Activated T-cell treated with anti-CD3 and anti-CD28 coated beads, Interleukin-2, amount 50 U/mL, for 4 hours (primary cell): ENCODE measurements around the gene LGI4. TPM values are rescaled to one million over a fixed set of nuclear protein-coding genes. Genes with fewer than 3 reads are reported as not detected.

Experiments used
- ATAC-seq, 2 donors: fragments of 200-7000 bp; cut with Tn5 transposase; one replicate each; pipeline ENCODE4 v1.10.0; 2021
- DNase-seq: peaks from one replicate; pipeline ENCODE4 v3.0.0-alpha.2; 2020
- H3K27me3 Mint-ChIP-seq: one replicate; pipeline ENCODE4 v1.8.0; 2021; ENCODE audit warnings: low read depth, mixed read lengths
- H3K36me3 Mint-ChIP-seq: one replicate; pipeline ENCODE4 v1.8.0; 2022; ENCODE audit warnings: mixed read lengths; ENCODE audit not compliant: insufficient read depth
- H3K4me1 Mint-ChIP-seq: one replicate; pipeline ENCODE4 v1.8.0; 2021; ENCODE audit warnings: low read depth, mixed read lengths
- H3K4me3 Mint-ChIP-seq: one replicate; pipeline ENCODE4 v1.8.0; 2021; ENCODE audit warnings: mild to moderate bottlenecking, moderate library complexity, mixed read lengths
- H3K9me3 Mint-ChIP-seq: one replicate; pipeline ENCODE4 v1.8.0; 2021; ENCODE audit warnings: mixed read lengths
- total RNA-seq, 3 donors: library from RNA; stranded (reverse); gene quantifications; one replicate each; pipeline ENCODE4 v1.2.1, GENCODE V29; 2021

LGI4 gene
- total RNA-seq, 3 donors from 2014 or later, result 0.14 TPM; not detected in 2

GRCh38 chr19:35116072-35116801, 18.6 kb downstream of the LGI4 start:
- ATAC-seq (no peak), DNase-seq (no peak)
- peaks cover 7% of the 10 kb centered on the region for H3K27me3 Mint-ChIP-seq
- H3K4me1 Mint-ChIP-seq, result peaks cover 6% of the 10 kb centered on the region
- no peaks in the 10 kb centered on the region for H3K36me3 Mint-ChIP-seq
- H3K9me3 Mint-ChIP-seq, result no peaks in the 10 kb centered on the region
- no peak overlapping the region for H3K4me3 Mint-ChIP-seq

GRCh38 chr19:35115177-35115951, 19.5 kb downstream of the LGI4 start, which contains the start of gene FXYD3:
TSS of gene FXYD3 (plus strand) at chr19:35115823. CDS start at chr19:35119377, 3,554 bp downstream.
- H3K27me3 Mint-ChIP-seq, result peaks cover 7% of the 10 kb centered on the region
- peaks cover 6% of the 10 kb centered on the region for H3K4me1 Mint-ChIP-seq
- no peak for DNase-seq
- H3K36me3 Mint-ChIP-seq, result no peaks in the 10 kb centered on the region
- ATAC-seq, result no peak
- no peaks in the 10 kb centered on the region for H3K9me3 Mint-ChIP-seq
- H3K4me3 Mint-ChIP-seq, result no peak within 1 kb of the TSS

DNA sequence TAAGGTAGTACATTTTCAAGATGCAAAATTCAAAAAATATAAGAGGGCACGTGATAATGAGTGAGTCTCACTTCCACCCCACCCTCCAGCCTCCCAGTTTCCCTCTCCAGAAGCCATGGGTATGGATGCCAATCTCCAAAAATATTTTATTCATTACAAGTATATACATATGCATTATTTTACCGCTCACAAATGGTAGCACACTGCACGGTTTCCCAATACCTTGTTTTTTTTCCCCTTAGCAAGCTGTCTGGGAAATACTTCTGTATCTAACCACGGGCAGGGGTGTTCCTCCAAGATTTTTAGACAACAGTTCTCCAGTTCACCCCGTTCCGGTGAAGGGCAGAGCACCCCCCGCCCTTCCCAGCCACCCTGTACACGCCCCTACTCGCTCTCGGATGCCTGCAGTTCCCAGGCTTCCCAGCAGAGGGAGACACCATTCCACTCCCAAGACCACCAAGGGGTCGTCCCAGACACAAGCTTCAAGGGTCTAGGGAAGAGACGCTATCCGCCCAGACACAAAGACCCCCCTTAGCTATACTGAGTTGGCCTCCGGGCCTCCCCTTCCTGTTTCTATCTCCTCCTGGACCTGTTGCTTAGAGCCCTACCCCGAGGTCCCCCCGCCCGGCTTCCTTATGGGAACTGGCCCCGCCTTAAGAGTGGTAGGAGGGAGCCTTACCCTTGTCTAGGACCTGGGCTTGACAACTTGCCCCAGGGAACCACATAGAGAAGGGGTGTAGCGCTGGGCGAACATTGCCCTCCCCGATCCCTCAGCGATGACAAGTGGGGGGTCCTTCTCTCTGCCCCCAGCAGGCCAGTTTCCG, 20.3 kb downstream of the LGI4 start:
- no peak overlapping the region for H3K4me3 Mint-ChIP-seq
- peaks cover 7% of the 10 kb centered on the region for H3K27me3 Mint-ChIP-seq
- ATAC-seq (peak; percentile 83 to 89), DNase-seq (peak; percentile 66)
- H3K4me1 Mint-ChIP-seq, result peaks cover 6% of the 10 kb centered on the region
- no peaks in the 10 kb centered on the region for H3K9me3 Mint-ChIP-seq
- H3K36me3 Mint-ChIP-seq, result no peaks in the 10 kb centered on the region

GRCh38 chr19:35112995-35113688, 21.7 kb downstream of the LGI4 start:
- Mint-ChIP-seq H3K9me3 (no peaks in the 10 kb centered on the region), H3K4me1 (peaks cover 6% of the 10 kb centered on the region), H3K36me3 (no peaks in the 10 kb centered on the region), H3K27me3 (peaks cover 7% of the 10 kb centered on the region), H3K4me3 (no peak overlapping the region)
- ATAC-seq (no peak), DNase-seq (no peak)

GRCh38 chr19:35110974-35111373, 23.9 kb downstream of the LGI4 start:
- peaks cover 10% of the 10 kb centered on the region for H3K4me1 Mint-ChIP-seq
- DNase-seq (no peak), ATAC-seq (no peak)
- peaks cover 4% of the 10 kb centered on the region for H3K27me3 Mint-ChIP-seq
- no peak overlapping the region for H3K4me3 Mint-ChIP-seq
- H3K9me3 Mint-ChIP-seq, result no peaks in the 10 kb centered on the region
- H3K36me3 Mint-ChIP-seq, result no peaks in the 10 kb centered on the region

GRCh38 chr19:35109395-35110112, 25.3 kb downstream of the LGI4 start:
- ATAC-seq (no peak), DNase-seq (no peak)
- Mint-ChIP-seq H3K4me3 (no peak overlapping the region), H3K36me3 (no peaks in the 10 kb centered on the region), H3K4me1 (peaks cover 6% of the 10 kb centered on the region), H3K27me3 (peaks cover 3% of the 10 kb centered on the region), H3K9me3 (no peaks in the 10 kb centered on the region)

GRCh38 chr19:35108730-35109129, 26.1 kb downstream of the LGI4 start:
- H3K9me3 Mint-ChIP-seq, result no peaks in the 10 kb centered on the region
- no peak overlapping the region for H3K4me3 Mint-ChIP-seq
- H3K4me1 Mint-ChIP-seq, result peaks cover 4% of the 10 kb centered on the region
- H3K27me3 Mint-ChIP-seq, result peaks cover 3% of the 10 kb centered on the region
- H3K36me3 Mint-ChIP-seq, result no peaks in the 10 kb centered on the region
- DNase-seq (no peak), ATAC-seq (no peak)

- ATAC-seq (no peak), DNase-seq (no peak)
- H3K9me3 Mint-ChIP-seq, result no peaks in the 10 kb centered on the region
- peaks cover 4% of the 10 kb centered on the region for H3K4me1 Mint-ChIP-seq
- no peak overlapping the region for H3K4me3 Mint-ChIP-seq
- peaks cover 3% of the 10 kb centered on the region for H3K27me3 Mint-ChIP-seq
- no peaks in the 10 kb centered on the region for H3K36me3 Mint-ChIP-seq
Measured at GRCh38 chr19:35107545-35107944, 27.3 kb downstream of the LGI4 start.

DNA sequence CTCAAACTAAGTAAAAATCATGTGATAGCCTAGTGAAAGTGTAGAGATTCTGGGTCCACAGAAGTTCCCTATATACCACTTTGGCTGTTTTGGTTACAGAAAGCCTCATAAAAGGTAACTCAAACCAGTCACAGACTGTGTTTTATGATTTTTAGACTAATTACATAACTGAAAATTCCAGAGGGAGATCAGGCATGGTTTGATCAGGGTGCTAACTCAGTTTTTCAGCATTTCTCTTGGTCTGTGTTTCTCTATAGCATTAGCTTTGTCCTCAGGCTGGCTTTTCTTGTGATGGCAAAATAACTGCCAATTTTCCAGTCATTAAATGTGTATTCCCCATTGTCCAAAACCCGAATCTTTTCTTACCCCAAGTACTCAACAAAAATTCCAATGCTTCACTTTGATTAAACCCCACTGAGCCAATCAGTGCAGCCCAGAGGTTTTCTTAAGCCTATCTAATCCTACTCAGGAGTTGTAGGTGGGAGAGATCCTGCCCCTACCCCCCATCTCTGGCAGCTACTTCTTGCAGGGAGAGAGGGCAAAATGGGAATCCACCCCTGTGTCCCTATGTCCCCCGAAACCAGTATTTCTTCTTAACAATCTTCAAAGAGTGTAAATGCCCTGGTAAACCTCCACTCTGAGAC, 27.8 kb downstream of the LGI4 start:
- Mint-ChIP-seq H3K4me3 (no peak overlapping the region), H3K9me3 (no peaks in the 10 kb centered on the region), H3K27me3 (peaks cover 3% of the 10 kb centered on the region), H3K36me3 (no peaks in the 10 kb centered on the region), H3K4me1 (peaks cover 4% of the 10 kb centered on the region)
- ATAC-seq, result no peak
- DNase-seq, result no peak

- no peaks in the 10 kb centered on the region for H3K36me3 Mint-ChIP-seq
- peaks cover 4% of the 10 kb centered on the region for H3K4me1 Mint-ChIP-seq
- DNase-seq (no peak), ATAC-seq (no peak)
- H3K27me3 Mint-ChIP-seq, result no peaks in the 10 kb centered on the region
- H3K4me3 Mint-ChIP-seq, result no peak overlapping the region
- H3K9me3 Mint-ChIP-seq, result no peaks in the 10 kb centered on the region
Measured at GRCh38 chr19:35106291-35106583, 28.6 kb downstream of the LGI4 start.

GRCh38 chr19:35105411-35106290, 29.2 kb downstream of the LGI4 start:
- no peak for DNase-seq
- no peaks in the 10 kb centered on the region for H3K36me3 Mint-ChIP-seq
- peak; percentile 18 to 28 for ATAC-seq
- no peaks in the 10 kb centered on the region for H3K9me3 Mint-ChIP-seq
- H3K4me1 Mint-ChIP-seq, result peaks cover 4% of the 10 kb centered on the region
- H3K27me3 Mint-ChIP-seq, result no peaks in the 10 kb centered on the region
- no peak overlapping the region for H3K4me3 Mint-ChIP-seq

DNA sequence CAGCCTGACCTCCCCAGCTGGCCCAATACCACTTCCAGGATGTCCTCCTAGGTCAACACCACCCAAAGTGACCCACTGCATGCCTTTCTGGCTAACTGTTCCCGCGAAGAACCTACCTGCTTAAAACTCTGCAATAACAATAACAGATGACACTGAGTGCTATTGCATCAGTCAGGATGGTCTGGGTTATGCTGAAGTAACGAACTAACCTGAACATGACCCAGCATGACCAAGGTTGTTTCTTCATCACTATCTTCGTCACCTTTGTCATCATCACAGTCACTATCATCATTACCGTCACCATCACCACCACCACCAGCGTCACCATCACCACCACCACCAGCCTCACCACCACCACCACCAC, 29.8 kb downstream of the LGI4 start:
- Mint-ChIP-seq H3K4me1 (peaks cover 4% of the 10 kb centered on the region), H3K4me3 (no peak overlapping the region), H3K27me3 (no peaks in the 10 kb centered on the region), H3K9me3 (no peaks in the 10 kb centered on the region), H3K36me3 (no peaks in the 10 kb centered on the region)
- no peak for DNase-seq
- no peak for ATAC-seq
